Trophoblast cell (in vitro differentiated cells and primary cell): ENCODE measurements around the gene CEP68.
"Not testable (repeated sequence)": the region's sequence is repeated elsewhere in the genome, so short reads cannot be mapped to it uniquely, and the experiment has no call there.

Source experiments
- DNase-seq, 2 donors: peaks; one replicate each; pipeline ENCODE4 v3.0.0-alpha.2; 2016
- H2AFZ ChIP-seq: 2 replicates; pipeline ENCODE4 v1.6.1; 2013; ENCODE audit warnings: low read length, moderate library complexity, mild to moderate bottlenecking; ENCODE audit not compliant: insufficient read depth, poor library complexity
- H2AK5ac ChIP-seq: 2 replicates; pipeline ENCODE4 v1.6.1; 2013; ENCODE audit warnings: mild to moderate bottlenecking, low read length
- H2BK120ac ChIP-seq: 2 replicates; pipeline ENCODE4 v1.6.1; 2013; ENCODE audit warnings: low read length, mild to moderate bottlenecking, moderate library complexity; ENCODE audit not compliant: insufficient read depth, poor library complexity
- H2BK12ac ChIP-seq: 2 replicates; pipeline ENCODE4 v1.6.1; 2013; ENCODE audit warnings: mild to moderate bottlenecking, low read length, moderate library complexity
- H2BK5ac ChIP-seq: 2 replicates; pipeline ENCODE4 v1.6.1; 2013; ENCODE audit warnings: low read length, low read depth, moderate library complexity, mild to moderate bottlenecking; ENCODE audit not compliant: poor library complexity
- H3K14ac ChIP-seq: 2 replicates; pipeline ENCODE4 v1.6.1; 2013; ENCODE audit warnings: mild to moderate bottlenecking, low read length
- H3K18ac ChIP-seq: 2 replicates; pipeline ENCODE4 v1.6.1; 2013; ENCODE audit warnings: mild to moderate bottlenecking, low read length
- H3K23ac ChIP-seq: 2 replicates; pipeline ENCODE4 v1.6.1; 2013; ENCODE audit warnings: low read length
- H3K27ac ChIP-seq: 2 replicates; pipeline ENCODE4 v1.5.1; 2013; ENCODE audit warnings: low read depth, mild to moderate bottlenecking, inconsistent platforms, low read length, moderate library complexity
- H3K27me3 ChIP-seq: 2 replicates; pipeline ENCODE4 v1.6.1; 2013; ENCODE audit warnings: inconsistent platforms, mild to moderate bottlenecking, low read length, moderate library complexity; ENCODE audit not compliant: insufficient read depth
- H3K36me3 ChIP-seq, 2 experiments: 1 replicate in 1 of 2; 2 replicates in 1 of 2; pipeline ENCODE4 v1.6.1; 2013; ENCODE audit warnings: low read length in 2 of 2, mild to moderate bottlenecking in 2 of 2, moderate library complexity in 1 of 2; ENCODE audit not compliant: insufficient read depth in 2 of 2, control insufficient read depth in 1 of 2
- H3K4ac ChIP-seq: 2 replicates; pipeline ENCODE4 v1.6.1; 2013; ENCODE audit warnings: low read depth, mild to moderate bottlenecking, low read length, moderate library complexity
- H3K4me1 ChIP-seq, 2 experiments: 1 replicate in 1 of 2; 2 replicates in 1 of 2; pipeline ENCODE4 v1.6.1; 2013; ENCODE audit warnings: low read length in 2 of 2, mild to moderate bottlenecking in 2 of 2, moderate library complexity in 1 of 2; ENCODE audit not compliant: insufficient read depth in 2 of 2, control insufficient read depth in 1 of 2
- H3K4me2 ChIP-seq: 2 replicates; pipeline ENCODE4 v1.6.1; 2013; ENCODE audit warnings: inconsistent platforms, mild to moderate bottlenecking, low read length, moderate library complexity
- H3K4me3 ChIP-seq: 2 replicates; pipeline ENCODE4 v1.5.1; 2013; ENCODE audit warnings: mild to moderate bottlenecking, low read depth, low read length, inconsistent platforms
- H3K79me1 ChIP-seq: one replicate; pipeline ENCODE4 v1.6.1; 2013; ENCODE audit warnings: low read length
- H3K79me2 ChIP-seq: 2 replicates; pipeline ENCODE4 v1.6.1; 2013; ENCODE audit warnings: low read length, mild to moderate bottlenecking; ENCODE audit not compliant: control insufficient read depth, insufficient read depth, poor library complexity
- H3K9ac ChIP-seq: 2 replicates; pipeline ENCODE4 v1.6.1; 2013; ENCODE audit warnings: mild to moderate bottlenecking, low read length
- H3K9me3 ChIP-seq: 2 replicates; pipeline ENCODE4 v1.6.1; 2013; ENCODE audit warnings: low read depth, mild to moderate bottlenecking, control low read depth, inconsistent platforms, low read length; ENCODE audit not compliant: insufficient read depth
- H4K12ac ChIP-seq: 2 replicates; pipeline ENCODE4 v1.6.1; 2013; ENCODE audit warnings: low read depth, mild to moderate bottlenecking, low read length, moderate library complexity
- H4K8ac ChIP-seq: 2 replicates; pipeline ENCODE4 v1.6.1; 2013; ENCODE audit warnings: low read depth, mild to moderate bottlenecking, low read length, moderate library complexity
- H4K91ac ChIP-seq: one replicate; pipeline ENCODE4 v1.6.1; 2013; ENCODE audit warnings: low read depth, mild to moderate bottlenecking, low read length, moderate library complexity
- WGBS: extraction: QIAGEN DNeasy Blood & Tissue Kit; methylation state at CpG from one replicate; pipeline ENCODE4 v1.1.7; 2013; ENCODE audit warnings: missing lambda C conversion rate; ENCODE audit not compliant: insufficient read length, insufficient coverage; ENCODE audit errors: extremely low coverage; 5-methylcytosine and 5-hydroxymethylcytosine counted together

CEP68 gene

DNA sequence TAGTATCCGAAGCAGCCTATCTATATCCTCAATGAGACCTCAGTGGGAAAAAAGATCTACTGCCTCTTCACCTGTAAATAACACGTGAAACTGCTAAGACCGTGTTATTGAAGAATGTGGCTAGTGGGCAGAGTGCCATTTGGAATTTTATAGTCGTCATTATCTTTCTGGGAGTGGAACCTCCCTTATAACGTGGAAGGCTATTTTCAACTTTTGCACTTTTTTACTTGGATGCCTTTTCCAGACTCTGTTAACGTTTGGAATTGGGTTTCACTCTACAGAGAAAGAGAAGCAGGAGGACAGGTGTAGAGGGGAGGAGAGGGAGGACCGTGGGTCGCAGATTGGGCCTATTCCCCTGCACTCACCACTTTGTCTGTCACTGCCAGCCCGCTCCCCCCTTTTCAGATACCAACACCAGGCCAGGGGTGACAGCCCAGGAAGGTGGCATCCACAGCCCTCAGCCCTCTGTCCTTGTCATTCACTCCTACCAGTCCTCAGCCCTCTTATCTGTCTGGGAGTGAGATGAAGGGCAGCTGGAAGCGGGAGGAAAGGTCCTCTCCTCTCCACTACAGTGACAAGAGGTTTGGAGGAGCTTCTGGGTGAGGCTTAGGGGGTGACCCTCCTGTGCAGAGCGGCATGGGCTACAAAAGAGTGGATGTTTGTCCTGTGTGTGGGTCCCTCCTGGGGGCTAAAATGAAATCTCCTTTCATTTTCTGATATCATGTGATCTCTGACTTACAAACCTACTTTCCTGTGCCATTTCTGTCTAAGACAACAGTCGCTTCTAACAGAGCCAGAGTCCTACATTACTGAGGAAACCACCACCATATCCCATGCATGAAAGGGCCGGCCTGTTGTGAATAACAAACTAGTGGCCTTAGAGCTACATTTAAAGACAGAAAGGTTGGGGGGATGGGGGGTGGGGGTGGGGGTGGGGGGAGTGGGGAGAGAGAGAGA, 23.9 kb upstream of the CEP68 start:
- Histone ChIP-seq H4K12ac (no peak overlapping the region), H3K4me3 (no peak overlapping the region), H3K23ac (no peak overlapping the region), H2BK120ac (no peak overlapping the region), H3K9ac (no peak overlapping the region), H3K4me2 (no peak overlapping the region), H3K79me2 (no peaks in the 10 kb centered on the region), H4K91ac (no peak overlapping the region), H3K18ac (no peak overlapping the region), H4K8ac (no peak overlapping the region), H2BK5ac (no peak overlapping the region), H3K9me3 (no peaks in the 10 kb centered on the region), H3K36me3 (no peaks in the 10 kb centered on the region), H3K4ac (no peak overlapping the region), H3K4me1 (no peaks in the 10 kb centered on the region), H2AFZ (no peak overlapping the region), H3K27ac (no peak overlapping the region), H2AK5ac (no peak overlapping the region), H2BK12ac (no peak overlapping the region), H3K14ac (no peak overlapping the region), H3K27me3 (no peaks in the 10 kb centered on the region), H3K79me1 (no peaks in the 10 kb centered on the region)
- no peak for DNase-seq
- no CpG with 5 or more reads among the region's 13 CpGs for WGBS

DNA sequence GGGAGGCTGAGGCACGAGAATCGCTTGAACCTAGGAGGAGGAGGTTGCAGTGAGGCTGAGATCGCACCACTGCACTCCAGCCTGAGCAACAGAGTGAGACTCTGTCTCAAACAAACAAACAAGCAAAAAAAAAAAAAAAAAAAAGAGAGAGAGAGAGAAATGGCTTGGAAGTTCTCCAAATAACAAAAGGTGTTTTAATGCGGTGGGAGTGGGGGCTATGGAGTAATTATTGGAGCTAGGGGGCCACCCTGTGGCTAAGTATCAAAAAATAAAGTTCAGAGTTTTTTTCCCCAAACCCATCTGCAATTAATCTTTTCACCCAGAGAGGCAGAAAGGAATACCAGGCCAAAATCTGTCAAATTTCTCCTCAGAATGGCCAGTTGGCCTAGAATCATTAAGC, 23.0 kb upstream of the CEP68 start:
- WGBS = no CpG with 5 or more reads among the region's 4 CpGs
- H2BK5ac ChIP-seq = no peak overlapping the region
- H4K91ac ChIP-seq = no peak overlapping the region
- DNase-seq = no peak
- H3K23ac ChIP-seq = no peak overlapping the region
- no peaks in the 10 kb centered on the region for H3K9me3 ChIP-seq
- H2BK12ac ChIP-seq = no peak overlapping the region
- no peak overlapping the region for H3K27ac ChIP-seq
- H3K79me1 ChIP-seq = no peaks in the 10 kb centered on the region
- H3K4me2 ChIP-seq = no peak overlapping the region
- no peak overlapping the region for H3K14ac ChIP-seq
- no peak overlapping the region for H3K4ac ChIP-seq
- no peaks in the 10 kb centered on the region for H3K27me3 ChIP-seq
- no peak overlapping the region for H2AK5ac ChIP-seq
- no peak overlapping the region for H3K9ac ChIP-seq
- H3K4me1 ChIP-seq = peaks cover 0 to 2% of the 10 kb centered on the region in 2 experiments
- no peaks in the 10 kb centered on the region for H3K79me2 ChIP-seq
- H2BK120ac ChIP-seq = no peak overlapping the region
- H3K18ac ChIP-seq = no peak overlapping the region
- H3K36me3 ChIP-seq = no peaks in the 10 kb centered on the region
- H4K8ac ChIP-seq = no peak overlapping the region
- H3K4me3 ChIP-seq = no peak overlapping the region
- no peak overlapping the region for H2AFZ ChIP-seq
- no peak overlapping the region for H4K12ac ChIP-seq

DNA sequence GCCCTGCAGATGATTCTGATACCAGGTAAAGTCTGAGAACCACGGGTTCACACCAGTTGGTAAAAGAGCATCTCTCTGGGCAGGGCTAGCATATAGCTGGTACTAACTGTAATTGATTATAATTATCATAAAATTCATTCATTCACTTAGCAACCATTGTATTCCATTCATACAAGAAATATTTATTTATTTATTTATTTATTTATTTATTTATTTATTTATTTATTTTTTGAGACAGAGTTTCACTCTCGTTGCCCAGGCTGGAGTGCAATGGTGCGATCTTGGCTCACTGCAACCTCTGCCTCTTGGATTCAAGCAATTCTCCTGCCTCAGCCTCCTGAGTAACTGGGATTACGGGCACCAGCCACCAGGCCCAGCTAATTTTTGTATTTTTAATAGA, 22.5 kb upstream of the CEP68 start:
- H3K4me3 ChIP-seq, H3K79me2 ChIP-seq, H3K4me2 ChIP-seq, H2BK12ac ChIP-seq, DNase-seq, H3K4me1 ChIP-seq, H3K14ac ChIP-seq, H3K23ac ChIP-seq, H3K27ac ChIP-seq, H3K27me3 ChIP-seq, H3K79me1 ChIP-seq, H2BK5ac ChIP-seq, H4K12ac ChIP-seq, H3K4ac ChIP-seq, H2AK5ac ChIP-seq, H3K36me3 ChIP-seq, H4K91ac ChIP-seq, H3K9ac ChIP-seq, H3K18ac ChIP-seq, H2BK120ac ChIP-seq, H4K8ac ChIP-seq, H2AFZ ChIP-seq, H3K9me3 ChIP-seq: not testable (repeated sequence)
- WGBS = no CpG with 5 or more reads among the region's 4 CpGs

DNA sequence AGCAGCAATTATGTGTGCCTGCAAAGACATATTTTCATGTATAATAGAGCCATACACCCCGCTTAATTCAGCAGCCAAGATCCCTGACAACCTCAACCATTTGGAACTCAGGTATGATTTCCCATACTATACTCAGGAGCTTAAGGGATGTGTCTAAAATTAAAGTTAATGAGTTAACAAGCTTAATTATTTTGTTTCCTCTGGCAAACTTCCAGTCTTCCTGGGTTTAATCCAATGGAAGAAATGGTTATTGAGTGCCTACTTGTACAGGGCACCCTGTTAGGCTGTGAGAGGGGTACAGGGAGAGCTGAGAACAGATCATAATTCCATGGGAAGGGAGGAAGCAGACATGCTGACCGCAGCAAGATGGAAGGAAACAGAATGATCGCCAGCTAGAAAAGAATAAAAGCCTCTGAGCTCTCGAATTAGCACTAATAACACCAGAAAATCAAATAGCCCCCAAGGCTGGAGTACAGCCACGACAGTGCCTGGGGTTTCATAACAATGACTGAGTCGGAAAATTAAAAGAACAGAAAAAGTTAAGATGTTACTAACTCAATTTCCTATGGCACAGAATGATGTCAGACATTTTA, 20.8 kb upstream of the CEP68 start:
- H3K27ac ChIP-seq = no peak overlapping the region
- no peak overlapping the region for H3K4ac ChIP-seq
- peaks cover 0 to 2% of the 10 kb centered on the region in 2 experiments for H3K4me1 ChIP-seq
- no peak overlapping the region for H2AK5ac ChIP-seq
- no peaks in the 10 kb centered on the region for H3K36me3 ChIP-seq
- H3K27me3 ChIP-seq = no peaks in the 10 kb centered on the region
- H4K12ac ChIP-seq = no peak overlapping the region
- no peak overlapping the region for H3K4me2 ChIP-seq
- no peak overlapping the region for H4K91ac ChIP-seq
- H2AFZ ChIP-seq = no peak overlapping the region
- no peaks in the 10 kb centered on the region for H3K79me1 ChIP-seq
- H3K9ac ChIP-seq = no peak overlapping the region
- no peak overlapping the region for H2BK120ac ChIP-seq
- H4K8ac ChIP-seq = no peak overlapping the region
- no peaks in the 10 kb centered on the region for H3K79me2 ChIP-seq
- DNase-seq = no peak
- no peak overlapping the region for H2BK5ac ChIP-seq
- no peak overlapping the region for H3K18ac ChIP-seq
- H3K14ac ChIP-seq = no peak overlapping the region
- no peak overlapping the region for H3K4me3 ChIP-seq
- H2BK12ac ChIP-seq = no peak overlapping the region
- H3K23ac ChIP-seq = no peak overlapping the region
- H3K9me3 ChIP-seq = no peaks in the 10 kb centered on the region
- no CpG with 5 or more reads among the region's 6 CpGs for WGBS
